ENCODE data around the gene TMX3. TPM values are rescaled to one million over a fixed set of nuclear protein-coding genes. Genes with fewer than 3 reads are reported as not detected.

The TMX3 gene
- total RNA-seq, 1 donor from 2014 or later = 51.2 TPM

GRCh38 chr18:68638613-68639012 is 76.3 kb downstream of the TMX3 start:
- Mint-ChIP-seq H3K27me3 (ENCODE audit: low read depth) (no peaks in the 10 kb centered on the region), H3K4me1 (ENCODE audit: low read depth) (no peaks in the 10 kb centered on the region), H3K4me3 (ENCODE audit: unreplicated experiment) (no peak overlapping the region), H3K36me3 (ENCODE audit: low read depth) (peaks cover 3% of the 10 kb centered on the region), H3K9me3 (ENCODE audit: low read depth) (peaks cover 22% of the 10 kb centered on the region), H3K27ac (ENCODE audit: unreplicated experiment) (no peak overlapping the region)
- no peak for TF ChIP-seq CTCF (IDR thresholded peaks at IDR 0.05)
- no peak for DNase-seq (ENCODE audit: low spot score)

DNA sequence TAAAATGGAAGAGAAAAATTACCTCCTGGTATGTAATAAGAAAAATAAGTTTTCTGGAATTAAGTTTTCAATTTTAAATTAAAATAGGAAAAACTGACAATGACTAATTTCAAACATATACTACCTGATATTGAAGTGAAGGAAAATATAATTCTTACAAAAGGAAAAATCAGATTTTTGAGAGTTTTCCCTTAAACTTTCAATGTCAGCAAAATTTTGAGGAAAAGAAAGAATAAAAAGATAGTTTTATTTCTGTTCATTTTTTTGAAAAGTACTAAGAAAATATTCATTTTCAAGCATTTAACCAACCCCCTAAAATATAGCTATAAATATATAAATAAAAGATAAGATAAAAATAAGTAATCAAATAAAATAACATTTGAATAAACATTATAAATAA is 87.1 kb downstream of the TMX3 start:
- Mint-ChIP-seq H3K4me3 (ENCODE audit: unreplicated experiment) (no peak overlapping the region), H3K36me3 (ENCODE audit: low read depth) (no peaks in the 10 kb centered on the region), H3K27ac (ENCODE audit: unreplicated experiment) (no peak overlapping the region)

More for the DNA sequence above, 87.1 kb downstream of the TMX3 start:
- no peaks in the 10 kb centered on the region for H3K4me1 Mint-ChIP-seq (ENCODE audit: low read depth)
- no peak for TF ChIP-seq CTCF (IDR thresholded peaks at IDR 0.05)
- DNase-seq (ENCODE audit: low spot score) = no peak
- no peaks in the 10 kb centered on the region for H3K9me3 Mint-ChIP-seq (ENCODE audit: low read depth)
- no peaks in the 10 kb centered on the region for H3K27me3 Mint-ChIP-seq (ENCODE audit: low read depth)

Other genes with a start within 250 kb of the TMX3 start
- gene CCDC102B, start 83.0 kb upstream of the TMX3 start, total RNA-seq = 8.1 to 9.8 TPM (median 9.1 TPM) in 3 replicates

Data from chondrocyte (in vitro differentiated cells).